ENCODE results near the gene AR. TPM values are rescaled to one million over a fixed set of nuclear protein-coding genes. Genes with fewer than 3 reads are reported as not detected.

Gene AR
- total RNA-seq, 1 donor from 2014 or later, result 4.0 TPM

GRCh38 chrX:67538383-67538782, 5.4 kb upstream of the AR start:
- Mint-ChIP-seq H3K4me1 (ENCODE audit: low read depth) (no peaks in the 10 kb centered on the region), H3K9me3 (ENCODE audit: low read depth) (peaks cover 20% of the 10 kb centered on the region), H3K36me3 (ENCODE audit: low read depth) (peaks cover 2% of the 10 kb centered on the region), H3K27ac (ENCODE audit: unreplicated experiment) (no peak overlapping the region), H3K4me3 (ENCODE audit: unreplicated experiment) (no peak overlapping the region), H3K27me3 (ENCODE audit: low read depth) (no peaks in the 10 kb centered on the region)
- TF ChIP-seq CTCF (IDR thresholded peaks at IDR 0.05), result no peak
- no peak for DNase-seq (ENCODE audit: low spot score)

- TF ChIP-seq CTCF (IDR thresholded peaks at IDR 0.05), result no peak
- Mint-ChIP-seq H3K27ac (ENCODE audit: unreplicated experiment) (no peak overlapping the region), H3K36me3 (ENCODE audit: low read depth) (peaks cover 2% of the 10 kb centered on the region), H3K4me1 (ENCODE audit: low read depth) (peaks cover 30% of the 10 kb centered on the region), H3K9me3 (ENCODE audit: low read depth) (peaks cover 20% of the 10 kb centered on the region), H3K27me3 (ENCODE audit: low read depth) (no peaks in the 10 kb centered on the region), H3K4me3 (ENCODE audit: unreplicated experiment) (peak overlapping the region; percentile 77)
- DNase-seq (ENCODE audit: low spot score), result no peak
These were observed 637 bp downstream of the AR start for GRCh38 chrX:67544281-67545035.

GRCh38 chrX:67545036-67545821, 1.4 kb downstream of the AR start:
- no peaks in the 10 kb centered on the region for H3K27me3 Mint-ChIP-seq (ENCODE audit: low read depth)
- H3K9me3 Mint-ChIP-seq (ENCODE audit: low read depth), result peaks cover 15% of the 10 kb centered on the region
- peak overlapping the region; percentile 57 for H3K27ac Mint-ChIP-seq (ENCODE audit: unreplicated experiment)
- peaks cover 30% of the 10 kb centered on the region for H3K4me1 Mint-ChIP-seq (ENCODE audit: low read depth)
- no peak for DNase-seq (ENCODE audit: low spot score)
- H3K36me3 Mint-ChIP-seq (ENCODE audit: low read depth), result no peaks in the 10 kb centered on the region
- TF ChIP-seq CTCF (IDR thresholded peaks at IDR 0.05), result no peak
- peak overlapping the region; percentile 77 for H3K4me3 Mint-ChIP-seq (ENCODE audit: unreplicated experiment)

GRCh38 chrX:67545893-67546495, 2.2 kb downstream of the AR start:
- Mint-ChIP-seq H3K27ac (ENCODE audit: unreplicated experiment) (peak overlapping the region; percentile 57), H3K4me3 (ENCODE audit: unreplicated experiment) (peak overlapping the region; percentile 77)

More at GRCh38 chrX:67545893-67546495, 2.2 kb downstream of the AR start:
- H3K9me3 Mint-ChIP-seq (ENCODE audit: low read depth), result peaks cover 7% of the 10 kb centered on the region
- no peaks in the 10 kb centered on the region for H3K36me3 Mint-ChIP-seq (ENCODE audit: low read depth)
- peaks cover 30% of the 10 kb centered on the region for H3K4me1 Mint-ChIP-seq (ENCODE audit: low read depth)
- no peak for TF ChIP-seq CTCF (IDR thresholded peaks at IDR 0.05)
- peak; percentile 91 for DNase-seq (ENCODE audit: low spot score)
- H3K27me3 Mint-ChIP-seq (ENCODE audit: low read depth), result no peaks in the 10 kb centered on the region
